Choroid plexus epithelial cell (primary cell): ENCODE data around the gene KLF7.

Experiments used
- DNase-seq: peaks from one replicate; pipeline ENCODE4 v3.0.0-alpha.2; 2010; ENCODE audit warnings: low read depth
- H3K4me3 ChIP-seq: 2 replicates; pipeline ENCODE4 v1.5.1; 2011; ENCODE audit warnings: low read depth, mild to moderate bottlenecking, control low read depth, low read length, moderate library complexity
- TF ChIP-seq, protein P1 (sequence below): conservative IDR thresholded peaks from 2 replicates; pipeline ENCODE4 v1.5.1; 2011; ENCODE audit warnings: low read depth, mild to moderate bottlenecking, control low read depth, inconsistent platforms, low read length, moderate library complexity

KLF7 gene

DNA sequence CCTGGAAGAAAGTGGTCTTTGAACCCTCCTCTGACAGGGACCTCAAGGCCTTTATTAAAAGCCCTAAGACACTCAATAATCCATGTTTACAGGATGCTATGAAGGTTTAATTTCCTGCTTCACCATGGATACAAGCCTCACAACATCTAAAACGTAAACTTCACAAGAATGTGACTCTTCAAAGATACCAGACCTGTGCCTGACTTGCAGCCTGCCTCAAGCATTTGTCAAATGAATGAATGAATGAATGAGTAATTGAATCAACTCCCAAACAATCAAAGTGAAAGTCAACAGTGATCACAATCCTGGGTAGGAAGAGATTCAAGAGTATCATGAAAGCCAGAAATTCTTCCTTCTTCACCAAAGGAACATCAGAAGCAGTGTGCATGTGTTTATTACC is 30.4 kb downstream of the KLF7 start:
- DNase-seq: peak; percentile 68
- TF ChIP-seq, protein P1, sequence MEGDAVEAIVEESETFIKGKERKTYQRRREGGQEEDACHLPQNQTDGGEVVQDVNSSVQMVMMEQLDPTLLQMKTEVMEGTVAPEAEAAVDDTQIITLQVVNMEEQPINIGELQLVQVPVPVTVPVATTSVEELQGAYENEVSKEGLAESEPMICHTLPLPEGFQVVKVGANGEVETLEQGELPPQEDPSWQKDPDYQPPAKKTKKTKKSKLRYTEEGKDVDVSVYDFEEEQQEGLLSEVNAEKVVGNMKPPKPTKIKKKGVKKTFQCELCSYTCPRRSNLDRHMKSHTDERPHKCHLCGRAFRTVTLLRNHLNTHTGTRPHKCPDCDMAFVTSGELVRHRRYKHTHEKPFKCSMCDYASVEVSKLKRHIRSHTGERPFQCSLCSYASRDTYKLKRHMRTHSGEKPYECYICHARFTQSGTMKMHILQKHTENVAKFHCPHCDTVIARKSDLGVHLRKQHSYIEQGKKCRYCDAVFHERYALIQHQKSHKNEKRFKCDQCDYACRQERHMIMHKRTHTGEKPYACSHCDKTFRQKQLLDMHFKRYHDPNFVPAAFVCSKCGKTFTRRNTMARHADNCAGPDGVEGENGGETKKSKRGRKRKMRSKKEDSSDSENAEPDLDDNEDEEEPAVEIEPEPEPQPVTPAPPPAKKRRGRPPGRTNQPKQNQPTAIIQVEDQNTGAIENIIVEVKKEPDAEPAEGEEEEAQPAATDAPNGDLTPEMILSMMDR: no peak
- no peak overlapping the region for H3K4me3 ChIP-seq

DNA sequence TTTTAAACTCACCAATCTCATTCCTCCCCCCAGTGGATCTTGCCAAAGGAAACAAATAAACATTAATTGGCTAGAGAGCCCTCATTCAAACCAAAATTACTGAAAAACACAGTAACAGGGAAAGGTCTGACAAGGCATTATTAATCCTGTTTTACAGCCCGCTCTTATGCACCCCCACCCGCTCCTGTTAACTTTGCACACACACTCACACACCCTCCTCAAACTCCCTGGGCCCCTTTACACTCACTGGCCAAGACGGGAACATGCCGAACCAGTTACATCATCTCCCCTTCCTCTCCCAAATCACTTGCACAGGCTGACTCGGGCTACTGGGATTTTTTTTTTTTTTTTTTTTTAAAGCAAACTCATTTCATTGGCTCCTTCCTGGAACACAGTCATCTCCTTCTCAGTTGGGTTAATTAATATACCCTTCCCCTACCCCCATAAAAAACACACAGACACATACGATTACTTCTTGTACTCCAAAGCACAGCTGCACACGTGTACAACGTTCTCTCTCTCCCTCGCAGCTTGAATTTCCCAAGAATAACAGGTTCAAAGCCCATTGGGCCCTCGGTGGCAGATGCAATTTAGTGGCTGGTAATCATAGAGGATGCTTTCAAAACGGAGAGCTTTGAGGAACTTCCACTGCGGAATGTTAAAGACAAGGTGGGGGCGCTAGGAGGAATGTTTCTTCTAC is 31.8 kb downstream of the KLF7 start:
- peak; percentile 92 for DNase-seq
- TF ChIP-seq, protein P1: no peak
- H3K4me3 ChIP-seq: no peak overlapping the region

- no peak for DNase-seq
- TF ChIP-seq, protein P1: no peak
- no peak overlapping the region for H3K4me3 ChIP-seq
Measured at GRCh38 chr2:207133458-207133819, 32.3 kb downstream of the KLF7 start.

- TF ChIP-seq, protein P1: no peak
- H3K4me3 ChIP-seq: no peak overlapping the region
- no peak for DNase-seq
Measured at GRCh38 chr2:207132019-207132418, 33.7 kb downstream of the KLF7 start.

DNA sequence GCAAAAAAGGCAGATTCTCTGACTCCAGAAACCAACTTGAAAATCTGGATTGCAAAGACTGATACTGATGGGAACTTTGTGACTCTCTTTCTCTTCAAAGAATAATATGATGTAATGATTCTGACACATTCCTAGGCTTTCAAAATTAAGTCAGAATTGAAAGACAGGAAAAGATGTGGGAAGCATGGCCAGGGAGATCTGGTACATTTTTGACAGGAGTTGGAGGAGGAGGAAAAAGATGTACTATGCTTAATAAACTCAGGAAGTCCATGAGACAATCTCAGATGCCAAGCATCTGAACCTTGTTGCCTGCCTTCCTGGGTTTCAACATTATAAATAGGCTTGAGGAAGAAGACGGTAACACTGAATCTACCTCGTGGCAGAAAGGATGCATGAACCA is 34.2 kb downstream of the KLF7 start:
- TF ChIP-seq, protein P1: no peak
- no peak for DNase-seq
- H3K4me3 ChIP-seq: no peak overlapping the region

DNA sequence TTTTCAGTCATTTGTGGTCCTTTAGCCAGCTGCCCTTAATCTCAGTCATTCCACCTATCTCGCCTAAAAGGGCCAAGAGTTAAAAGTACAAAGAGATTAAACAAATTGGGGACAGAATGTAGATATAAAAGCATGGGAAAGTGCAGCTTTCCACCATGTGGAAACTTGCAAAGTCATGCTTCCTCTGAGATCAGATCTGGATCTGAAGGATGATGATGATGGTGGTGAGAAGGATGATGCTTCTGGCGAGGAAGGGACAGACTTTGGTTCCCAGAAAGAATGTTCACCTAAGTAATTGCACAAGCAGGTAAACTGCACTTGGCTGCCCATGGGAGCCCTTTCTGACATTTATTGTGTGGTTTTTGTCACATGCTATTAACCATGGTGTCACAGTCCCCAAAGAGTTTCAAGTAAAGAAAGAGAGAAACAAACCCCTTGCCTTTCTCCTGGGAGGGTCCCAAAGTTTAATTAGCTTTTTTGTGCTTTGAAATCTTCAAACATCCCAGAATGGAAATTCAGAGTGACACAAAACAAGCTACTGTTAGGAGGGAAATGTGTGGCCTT is 34.7 kb downstream of the KLF7 start:
- no peak overlapping the region for H3K4me3 ChIP-seq
- TF ChIP-seq, protein P1: no peak
- DNase-seq: no peak

DNA sequence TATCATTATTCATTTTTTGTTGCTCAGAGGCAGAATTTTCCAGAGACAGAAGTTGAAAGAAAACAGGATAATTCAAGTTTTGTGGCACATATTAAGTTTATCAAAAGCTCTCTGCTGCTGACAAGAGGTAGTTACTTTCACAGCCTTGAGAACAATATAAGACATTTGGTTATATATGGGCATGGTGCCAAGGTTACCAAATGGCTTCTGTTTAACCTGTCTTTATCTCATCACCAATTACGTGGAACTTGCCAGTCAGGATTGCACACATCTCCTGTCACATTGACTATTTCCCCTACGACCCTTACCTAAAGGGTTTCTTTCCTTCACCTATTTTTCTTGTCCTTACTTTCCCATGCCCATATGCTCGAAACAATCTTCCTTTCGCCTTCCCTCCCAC is 35.9 kb downstream of the KLF7 start:
- H3K4me3 ChIP-seq: no peak overlapping the region
- TF ChIP-seq, protein P1: no peak
- no peak for DNase-seq
